ENCODE results near the gene PEX11G.

The PEX11G gene

GRCh38 chr19:7488736-7489353 is at the start of gene PEX11G:
Gene PEX11G (minus strand): TSS chr19:7489035. CDS start chr19:7489010, 25 bp downstream.
- peak; percentile 94 for DNase-seq

DNA sequence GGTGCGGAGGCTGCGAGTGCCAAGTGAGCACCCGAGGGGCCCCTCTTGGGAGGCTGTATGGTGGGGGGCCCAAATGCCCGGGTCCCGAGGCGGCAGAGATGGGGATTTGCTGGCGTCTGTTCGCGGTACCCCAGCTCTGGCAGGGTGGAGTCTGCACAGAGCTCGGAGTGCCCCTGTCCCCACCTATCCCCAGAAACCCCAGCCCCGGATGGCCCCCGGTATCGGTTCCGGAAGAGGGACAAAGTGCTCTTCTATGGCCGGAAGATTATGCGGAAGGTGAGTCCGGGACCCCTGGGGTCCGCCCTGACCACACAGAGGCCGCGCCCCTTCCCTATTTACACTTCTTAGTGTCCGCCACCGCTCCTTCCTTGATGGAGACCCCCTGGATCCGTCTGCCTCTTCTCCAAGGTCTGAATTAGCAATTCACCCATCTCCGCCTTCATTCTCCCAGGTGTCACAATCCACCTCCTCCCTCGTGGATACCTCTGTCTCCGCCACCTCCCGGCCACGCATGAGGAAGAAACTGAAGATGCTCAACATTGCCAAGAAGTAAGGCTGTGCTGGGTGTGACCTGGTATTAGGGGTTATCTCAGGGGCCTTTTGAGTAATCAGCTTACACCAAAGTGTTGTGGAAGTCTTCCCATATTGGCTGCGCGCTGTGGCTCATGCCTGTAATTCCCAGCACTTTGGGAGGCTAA is 47.3 kb upstream of the PEX11G start:
- DNase-seq = no peak

DNA sequence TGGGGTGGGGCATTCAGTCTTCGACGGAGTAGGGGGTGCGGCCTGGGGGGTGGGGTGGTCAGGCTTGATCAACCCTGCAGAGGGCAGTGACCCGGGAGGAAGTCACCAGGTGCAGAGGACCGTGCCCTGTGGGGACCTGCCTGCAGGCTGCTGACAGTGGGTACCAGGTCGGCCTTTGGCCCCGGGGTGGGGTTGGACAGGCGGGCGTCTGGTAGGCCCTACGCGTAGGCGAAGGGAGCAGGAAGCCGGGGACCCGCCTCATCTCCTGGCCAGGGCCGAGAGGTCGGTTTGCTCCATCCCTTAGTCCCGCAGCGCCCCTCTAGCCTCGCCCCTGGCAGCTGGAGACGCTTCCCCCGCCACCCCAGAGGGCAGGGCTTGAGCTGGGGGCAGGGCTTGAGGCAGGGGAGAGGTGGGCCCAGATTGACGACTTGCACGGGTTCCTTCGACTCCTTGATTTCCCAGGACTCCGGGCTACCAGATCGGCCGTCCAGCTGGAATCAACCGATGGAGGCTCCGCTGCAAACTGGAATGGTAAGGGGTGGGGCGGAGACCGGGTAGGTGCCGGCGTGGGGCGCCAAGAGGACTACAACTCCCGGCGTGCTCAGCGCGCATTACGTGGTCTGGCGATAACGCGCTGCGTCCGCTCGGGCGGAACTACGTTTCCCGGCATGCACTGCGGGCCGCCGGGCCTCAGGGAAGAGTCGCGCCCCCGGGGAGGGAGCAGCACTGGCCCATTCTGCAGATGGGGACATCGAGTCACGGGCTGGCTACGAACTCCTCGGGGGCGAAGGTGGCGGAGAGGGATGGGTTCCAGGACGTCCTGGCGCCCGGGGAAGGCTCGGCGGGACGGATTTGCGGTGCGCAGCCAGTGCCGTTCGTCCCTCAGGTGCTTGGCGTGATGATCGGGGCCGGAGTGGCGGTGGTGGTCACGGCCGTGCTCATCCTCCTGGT is 46.5 kb upstream of the PEX11G start, which contains the start of gene PNPLA6:
TSS of gene PNPLA6 (plus strand) at position 671 of the 951 bp plus-strand sequence. CDS start at position 743, 72 bp downstream.
- DNase-seq = peak; percentile 95

DNA sequence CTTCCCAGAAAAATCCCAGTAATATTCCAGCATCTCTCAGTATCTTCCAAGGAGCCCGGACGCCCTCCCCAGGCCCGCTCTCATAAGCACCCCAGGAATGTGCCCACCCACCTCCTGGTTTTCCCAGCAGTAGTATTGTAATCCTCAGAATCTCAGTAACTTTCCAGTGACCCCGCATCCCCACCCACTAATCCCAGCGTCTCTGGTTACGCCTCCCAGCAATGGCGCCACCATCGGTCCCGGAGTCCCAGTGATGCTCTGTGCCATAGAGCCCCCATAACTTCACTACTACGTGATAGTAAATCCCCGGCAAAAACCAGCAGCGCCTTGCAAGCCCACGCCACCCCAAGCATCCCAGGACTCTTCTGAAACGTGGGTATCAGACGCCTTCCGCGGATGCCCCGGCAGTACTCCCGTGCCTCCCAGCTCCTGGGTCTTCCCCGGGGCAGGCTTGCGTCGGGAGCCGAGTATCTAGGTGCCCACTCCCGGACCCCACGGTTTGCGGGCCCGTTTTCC is 45.8 kb upstream of the PEX11G start:
- peak; percentile 47 for DNase-seq

DNA sequence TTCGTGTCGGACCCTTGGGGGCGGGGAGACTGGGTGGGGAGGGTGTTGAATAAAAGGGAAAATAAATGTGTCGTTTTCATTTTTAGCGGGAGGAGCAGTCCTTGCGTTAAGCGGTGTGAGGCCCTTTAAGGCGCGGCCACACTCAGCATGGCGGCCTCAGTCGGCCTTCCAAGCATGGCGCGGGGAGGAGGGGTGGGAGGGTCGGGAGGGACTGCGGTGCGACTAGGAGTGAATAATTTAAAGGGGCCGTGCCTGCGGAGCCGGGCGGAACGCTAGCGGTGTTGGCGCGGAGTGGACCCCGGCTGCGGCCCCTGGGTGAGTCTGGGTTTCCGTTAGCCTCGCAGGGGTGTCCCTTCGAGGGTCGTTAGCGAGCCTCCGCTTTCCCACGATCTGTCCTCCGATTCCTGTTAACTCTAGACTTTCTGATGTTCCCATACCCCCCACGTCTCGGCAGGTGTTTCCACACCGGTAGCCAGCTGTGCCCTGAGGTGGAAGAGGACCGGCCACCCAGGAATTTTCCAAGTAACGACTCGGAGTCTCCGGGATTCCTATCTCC is 45.2 kb upstream of the PEX11G start:
- DNase-seq = peak; percentile 89

- no peak for DNase-seq
Observed at GRCh38 chr19:7533281-7533885, 44.5 kb upstream of the PEX11G start.

GRCh38 chr19:7529610-7530490 is 41.0 kb upstream of the PEX11G start:
- no peak for DNase-seq

DNA sequence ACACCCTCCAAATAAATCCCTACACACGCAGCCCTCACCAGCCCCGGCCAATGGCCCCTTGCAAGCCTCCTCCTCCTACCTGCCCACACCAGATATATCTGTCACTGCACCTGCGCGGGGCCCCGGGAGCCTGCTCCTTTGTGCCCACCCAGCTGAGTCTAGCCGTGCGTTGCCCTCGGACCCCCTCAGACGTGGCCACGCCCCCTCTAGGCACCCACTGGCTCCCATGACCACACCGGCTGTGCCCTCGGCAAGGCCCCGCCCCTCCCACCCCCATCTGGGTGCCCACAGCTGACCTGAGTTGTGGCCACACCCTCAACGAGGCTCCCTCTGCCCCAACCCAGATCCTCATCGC is 40.4 kb upstream of the PEX11G start:
- no peak for DNase-seq

- DNase-seq = no peak
Observed at GRCh38 chr19:7528522-7529245, 39.8 kb upstream of the PEX11G start.

- no peak for DNase-seq
Observed at GRCh38 chr19:7528192-7528519, 39.3 kb upstream of the PEX11G start.

DNA sequence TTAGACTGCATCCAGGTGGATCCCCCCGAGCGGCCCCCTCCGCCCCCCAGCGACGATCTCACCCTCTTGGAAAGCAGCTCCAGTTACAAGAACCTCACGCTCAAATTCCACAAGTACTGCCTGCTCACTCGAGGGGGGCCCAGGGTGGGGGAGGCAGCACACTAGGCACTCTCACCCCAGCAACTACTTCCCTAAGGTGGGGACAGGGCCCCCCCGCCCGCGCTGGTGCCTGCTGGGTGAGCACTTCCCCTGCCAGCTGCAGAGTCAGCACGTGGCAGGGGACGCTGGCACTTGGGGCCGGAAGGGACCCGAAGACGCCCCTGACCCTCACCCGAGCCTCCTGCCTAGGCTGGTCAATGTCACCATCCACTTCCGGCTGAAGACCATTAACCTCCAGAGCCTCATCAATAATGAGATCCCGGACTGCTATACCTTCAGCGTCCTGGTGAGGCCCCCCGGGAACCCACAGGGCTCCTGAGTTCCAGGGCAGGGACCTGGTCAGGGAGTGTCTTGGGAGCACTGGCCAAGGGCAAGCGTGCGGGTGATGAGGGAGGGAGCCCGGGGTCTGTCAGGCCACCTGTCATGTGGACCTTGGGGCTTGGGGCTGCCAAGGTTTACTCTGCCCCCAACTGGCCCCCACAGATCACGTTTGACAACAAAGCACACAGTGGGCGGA is 38.8 kb upstream of the PEX11G start:
- no peak for DNase-seq

- no peak for DNase-seq
Observed at GRCh38 chr19:7526059-7526929, 37.5 kb upstream of the PEX11G start.

- DNase-seq = no peak
Observed at GRCh38 chr19:7524992-7525739, 36.3 kb upstream of the PEX11G start.

DNA sequence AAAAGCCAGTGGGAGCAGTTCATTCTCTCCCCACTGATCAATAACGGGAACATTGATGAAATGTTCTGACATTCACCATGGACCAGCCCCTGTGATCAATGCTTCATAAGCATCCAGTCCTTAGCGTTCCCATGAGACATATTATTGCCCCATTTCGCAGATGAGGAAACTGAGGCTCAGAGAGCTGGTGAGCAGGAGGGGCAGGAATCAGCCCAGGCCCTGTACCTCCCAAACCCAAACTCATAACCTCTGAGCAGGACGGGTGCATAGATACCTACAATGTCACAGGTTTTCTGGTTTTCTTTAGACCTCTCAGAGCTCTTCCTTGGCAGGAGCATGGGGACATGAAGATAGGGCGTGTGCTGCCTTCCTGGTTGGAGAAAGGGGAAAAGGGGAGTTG is 35.7 kb upstream of the PEX11G start:
- no peak for DNase-seq

GRCh38 chr19:7522923-7523667 is 34.3 kb upstream of the PEX11G start:
- DNase-seq = no peak

GRCh38 chr19:7522072-7522922 is 33.5 kb upstream of the PEX11G start, which contains the start of gene MCOLN1:
Gene MCOLN1 (plus strand): TSS chr19:7522624. CDS start chr19:7522751, 127 bp downstream.
- peak; percentile 100 for DNase-seq

All from activated CD4-positive, alpha-beta T cell treated with anti-CD3 and anti-CD28 coated beads, Interleukin-10, Interleukin-2, amounts not matched to agents 100 ng/mL and 50 ng/mL, durations not matched to agents 16 hours and 8 hours (primary cell).